GM21515 (cell line): Measurements from ENCODE around the gene GMPS.

ENCODE experiments used
- ATAC-seq: cut with Tn5 transposase; IDR thresholded peaks from one replicate; pipeline ENCODE4 v1.9.1; 2021; ENCODE audit not compliant: unreplicated experiment

Gene GMPS

DNA sequence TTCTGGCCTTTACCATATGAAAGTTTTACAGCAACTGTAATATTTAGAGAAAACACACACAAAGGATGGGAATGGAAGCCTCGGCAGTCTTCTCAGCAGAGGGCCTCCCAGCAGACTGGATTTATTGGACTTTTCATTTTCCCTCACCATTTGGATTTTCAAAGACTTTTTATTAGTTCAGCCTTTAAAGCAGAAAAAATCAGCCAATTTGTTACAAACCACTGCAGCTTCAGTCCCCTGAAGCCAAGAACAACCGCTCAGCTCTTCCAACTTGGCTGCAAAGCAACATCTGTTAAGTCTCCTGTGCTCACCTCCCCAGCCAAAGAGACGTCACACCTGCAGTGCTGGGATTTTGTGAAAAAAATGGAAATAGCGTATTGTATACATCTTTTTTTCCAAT is 120.8 kb downstream of the GMPS start:
- no peak for ATAC-seq

GRCh38 chr3:155991847-155992246 is 121.4 kb downstream of the GMPS start:
- no peak for ATAC-seq
